WTC11 (cell line): ENCODE measurements around the gene ASAH2B. TPM values are rescaled to one million over a fixed set of nuclear protein-coding genes. Genes with fewer than 3 reads are reported as not detected.
A peak's percentile ranks its signal among the peaks of the same experiment; 100 is the strongest.

Experiments used
- ATAC-seq: fragments of 200-7000 bp; cut with Tn5 transposase; 2 replicates; pipeline ENCODE4 v1.10.0; 2021; ENCODE audit warnings: mild to moderate bottlenecking, moderate library complexity
- CTCF ChIA-PET: fragments of 300-600 bp; sonication (Branson Sonifier 250); formaldehyde crosslinking; loops from one replicate; lab custom pipeline; 2021; ENCODE audit warnings: antibody characterized with exemption; lab: Charles Lee
- POLR2A ChIA-PET: fragments of 350-600 bp; sonication (Branson Sonifier 250); formaldehyde crosslinking; loops from one replicate; lab custom pipeline; 2021; ENCODE audit warnings: antibody characterized with exemption; lab: Charles Lee
- DNase-seq: peaks from one replicate; pipeline ENCODE4 v3.0.0; 2021; ENCODE audit warnings: low spot score
- H3K27ac Mint-ChIP-seq: 2 replicates; pipeline ENCODE4 v1.8.0; 2021; ENCODE audit warnings: mixed read lengths
- H3K27me3 Mint-ChIP-seq: 2 replicates; pipeline ENCODE4 v1.8.0; 2021; ENCODE audit warnings: low read depth, mild to moderate bottlenecking, moderate library complexity, mixed read lengths
- H3K36me3 Mint-ChIP-seq: 2 replicates; pipeline ENCODE4 v1.8.0; 2021; ENCODE audit warnings: mixed read lengths
- H3K4me1 Mint-ChIP-seq: 2 replicates; pipeline ENCODE4 v1.8.0; 2022; ENCODE audit warnings: mixed read lengths
- H3K4me3 Mint-ChIP-seq: 2 replicates; pipeline ENCODE4 v1.8.0; 2021; ENCODE audit warnings: mild to moderate bottlenecking, moderate library complexity, mixed read lengths
- H3K9me3 Mint-ChIP-seq: 2 replicates; pipeline ENCODE4 v1.8.0; 2021; ENCODE audit warnings: mixed read lengths
- ATF1 ChIP-seq: sonication (generic); formaldehyde crosslinking; IDR thresholded peaks from 2 replicates; pipeline ENCODE4 v1.8.1; 2023; ENCODE audit warnings: mild to moderate bottlenecking, moderate library complexity, missing genetic modification reagents
- CBFB ChIP-seq: sonication (generic); formaldehyde crosslinking; IDR thresholded peaks from 2 replicates; pipeline ENCODE4 v1.8.1; 2022; ENCODE audit warnings: mild to moderate bottlenecking, low read depth, missing genetic modification reagents
- FOXJ3 ChIP-seq: sonication (generic); formaldehyde crosslinking; IDR thresholded peaks from 2 replicates; pipeline ENCODE4 v1.9.0; 2021; ENCODE audit warnings: missing genetic modification reagents, mild to moderate bottlenecking, borderline replicate concordance
- GABPB1 ChIP-seq: sonication (generic); formaldehyde crosslinking; IDR thresholded peaks from 2 replicates; pipeline ENCODE4 v1.8.1; 2023; ENCODE audit warnings: mild to moderate bottlenecking, missing genetic modification reagents
- HMGA2 ChIP-seq: fragments of 250-450 bp; sonication (Bioruptor Pico); IDR thresholded peaks from 2 replicates; pipeline ENCODE4 v1.4.0; 2021; ENCODE audit warnings: mild to moderate bottlenecking, moderate library complexity
- IRF2 ChIP-seq: sonication (generic); formaldehyde crosslinking; IDR thresholded peaks from 2 replicates; pipeline ENCODE4 v1.8.0; 2022; ENCODE audit warnings: low read depth, missing genetic modification reagents, borderline replicate concordance
- JUN ChIP-seq: sonication (generic); formaldehyde crosslinking; IDR thresholded peaks from 2 replicates; pipeline ENCODE4 v1.8.0; 2023; ENCODE audit warnings: mild to moderate bottlenecking, missing genetic modification reagents
- NFATC4 ChIP-seq: fragments of 250-450 bp; sonication (Bioruptor Pico); IDR thresholded peaks from 2 replicates; pipeline ENCODE4 v1.9.0; 2021; ENCODE audit warnings: mild to moderate bottlenecking
- NR2C2 ChIP-seq: sonication (generic); formaldehyde crosslinking; IDR thresholded peaks from 2 replicates; pipeline ENCODE4 v1.8.0; 2022; ENCODE audit warnings: mild to moderate bottlenecking, missing genetic modification reagents
- TEAD1 ChIP-seq: sonication (generic); formaldehyde crosslinking; IDR thresholded peaks from 2 replicates; pipeline ENCODE4 v1.8.0; 2022; ENCODE audit warnings: mild to moderate bottlenecking, missing genetic modification reagents
- ZNF219 ChIP-seq: sonication (generic); formaldehyde crosslinking; IDR thresholded peaks from 2 replicates; pipeline ENCODE4 v1.8.0; 2023; ENCODE audit warnings: missing genetic modification reagents, mild to moderate bottlenecking, borderline replicate concordance
- ZNF396 ChIP-seq: fragments of 250-450 bp; sonication (Bioruptor Pico); IDR thresholded peaks from 2 replicates; pipeline ENCODE4 v1.8.0; 2021; ENCODE audit warnings: mild to moderate bottlenecking, moderate library complexity, borderline replicate concordance
- total RNA-seq: library from RNA; stranded (reverse); gene quantifications from 3 replicates; pipeline ENCODE4 v1.2.3, GENCODE V29; 2021
- TF ChIP-seq, protein P1 (sequence below): fragments of 250-450 bp; sonication (Bioruptor Pico); IDR thresholded peaks from 2 replicates; pipeline ENCODE4 v1.8.0; 2021; ENCODE audit warnings: mild to moderate bottlenecking
- TF ChIP-seq, protein P2 (sequence below): sonication (generic); formaldehyde crosslinking; IDR thresholded peaks from 2 replicates; pipeline ENCODE4 v1.8.1; 2023; ENCODE audit warnings: mild to moderate bottlenecking, missing genetic modification reagents, moderate library complexity
- TF ChIP-seq, protein P3 (sequence below): fragments of 250-450 bp; sonication (Bioruptor Pico); IDR thresholded peaks from 2 replicates; pipeline ENCODE4 v1.9.0; 2021; ENCODE audit warnings: mild to moderate bottlenecking
- TF ChIP-seq, protein P4 (sequence below): sonication (generic); formaldehyde crosslinking; IDR thresholded peaks from 2 replicates; pipeline ENCODE4 v1.8.0; 2022; ENCODE audit warnings: mild to moderate bottlenecking, missing genetic modification reagents
- TF ChIP-seq, protein P5 (sequence below): sonication (generic); formaldehyde crosslinking; IDR thresholded peaks from 2 replicates; pipeline ENCODE4 v1.8.1; 2022; ENCODE audit warnings: low read depth, mild to moderate bottlenecking, moderate library complexity, missing genetic modification reagents, borderline replicate concordance
- TF ChIP-seq, protein P6 (sequence below): sonication (generic); formaldehyde crosslinking; IDR thresholded peaks from 2 replicates; pipeline ENCODE4 v1.8.1; 2023; ENCODE audit warnings: mild to moderate bottlenecking, moderate library complexity, missing genetic modification reagents
- TF ChIP-seq, protein P7 (sequence below): sonication (generic); formaldehyde crosslinking; conservative IDR thresholded peaks from 2 replicates; pipeline ENCODE4 v1.8.1; 2022; ENCODE audit warnings: mild to moderate bottlenecking, missing genetic modification reagents

ASAH2B gene
- total RNA-seq, 1 experiment from 2014 or later: 5.7 TPM

DNA sequence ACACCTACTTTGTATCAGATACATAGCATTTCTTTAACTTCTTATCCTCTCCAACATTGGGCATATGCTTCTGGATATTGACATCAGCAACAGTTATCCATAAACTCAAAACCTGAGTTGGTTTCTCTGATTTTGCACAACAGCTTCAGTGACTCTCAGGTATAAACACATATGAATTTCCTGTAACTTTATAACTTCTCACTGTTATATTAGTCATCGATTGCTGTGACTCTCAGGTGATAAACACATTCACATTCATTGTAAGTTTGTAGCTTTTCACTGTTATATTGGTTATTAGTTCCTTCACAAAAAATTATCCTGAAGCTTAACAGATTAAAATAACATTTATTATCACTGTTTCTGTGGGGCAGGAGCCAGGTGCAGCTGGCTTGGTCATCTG, 57.0 kb downstream of the ASAH2B start:
- ATAC-seq (no peak), DNase-seq (no peak)
- TF ChIP-seq ZNF219 (no peak), JUN (CRISPR knock-in tag) (no peak), HMGA2 (CRISPR knock-in tag) (no peak)
- TF ChIP-seq, protein P1, sequence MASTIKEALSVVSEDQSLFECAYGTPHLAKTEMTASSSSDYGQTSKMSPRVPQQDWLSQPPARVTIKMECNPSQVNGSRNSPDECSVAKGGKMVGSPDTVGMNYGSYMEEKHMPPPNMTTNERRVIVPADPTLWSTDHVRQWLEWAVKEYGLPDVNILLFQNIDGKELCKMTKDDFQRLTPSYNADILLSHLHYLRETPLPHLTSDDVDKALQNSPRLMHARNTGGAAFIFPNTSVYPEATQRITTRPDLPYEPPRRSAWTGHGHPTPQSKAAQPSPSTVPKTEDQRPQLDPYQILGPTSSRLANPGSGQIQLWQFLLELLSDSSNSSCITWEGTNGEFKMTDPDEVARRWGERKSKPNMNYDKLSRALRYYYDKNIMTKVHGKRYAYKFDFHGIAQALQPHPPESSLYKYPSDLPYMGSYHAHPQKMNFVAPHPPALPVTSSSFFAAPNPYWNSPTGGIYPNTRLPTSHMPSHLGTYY (CRISPR knock-in tag): no peak
- peaks cover 21% of the 10 kb centered on the region for H3K9me3 Mint-ChIP-seq
- ChIA-PET CTCF (no interaction called here), POLR2A (no interaction called here)
- H3K27ac Mint-ChIP-seq: no peak overlapping the region
- no peaks in the 10 kb centered on the region for H3K27me3 Mint-ChIP-seq
- H3K4me3 Mint-ChIP-seq: no peak overlapping the region
- no peaks in the 10 kb centered on the region; the same call in 1 of the 2 replicates for H3K4me1 Mint-ChIP-seq
- H3K36me3 Mint-ChIP-seq: no peaks in the 10 kb centered on the region

DNA sequence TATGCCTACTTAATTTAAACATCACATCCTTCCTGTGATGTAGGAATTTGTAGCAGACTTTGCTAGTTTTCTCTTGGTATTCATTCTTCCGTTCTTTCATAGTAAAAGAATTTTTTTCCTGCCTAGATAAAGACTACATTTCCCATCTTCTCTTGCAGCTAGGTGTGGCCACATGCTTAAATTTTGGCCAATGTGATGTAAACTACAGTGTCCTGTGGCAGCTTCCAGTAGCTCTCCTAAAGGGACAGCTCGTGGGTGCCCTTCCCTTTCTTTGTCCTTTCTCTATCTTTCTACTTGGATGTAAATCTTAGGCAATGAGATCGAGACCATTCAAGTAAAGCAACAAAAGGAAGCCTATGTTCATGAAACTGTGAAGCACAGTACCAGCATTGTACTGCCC, 58.6 kb downstream of the ASAH2B start:
- H3K9me3 Mint-ChIP-seq: peaks cover 21% of the 10 kb centered on the region
- ATAC-seq (peak; percentile 75), DNase-seq (no peak)
- H3K4me3 Mint-ChIP-seq: no peak overlapping the region
- no peak overlapping the region for H3K27ac Mint-ChIP-seq
- no peaks in the 10 kb centered on the region; the same call in 1 of the 2 replicates for H3K4me1 Mint-ChIP-seq
- no peaks in the 10 kb centered on the region for H3K27me3 Mint-ChIP-seq
- TF ChIP-seq, protein P2, sequence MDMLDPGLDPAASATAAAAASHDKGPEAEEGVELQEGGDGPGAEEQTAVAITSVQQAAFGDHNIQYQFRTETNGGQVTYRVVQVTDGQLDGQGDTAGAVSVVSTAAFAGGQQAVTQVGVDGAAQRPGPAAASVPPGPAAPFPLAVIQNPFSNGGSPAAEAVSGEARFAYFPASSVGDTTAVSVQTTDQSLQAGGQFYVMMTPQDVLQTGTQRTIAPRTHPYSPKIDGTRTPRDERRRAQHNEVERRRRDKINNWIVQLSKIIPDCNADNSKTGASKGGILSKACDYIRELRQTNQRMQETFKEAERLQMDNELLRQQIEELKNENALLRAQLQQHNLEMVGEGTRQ (CRISPR knock-in tag): peak; percentile 62
- TF ChIP-seq TEAD1 (CRISPR knock-in tag): no peak
- TF ChIP-seq, protein P3, sequence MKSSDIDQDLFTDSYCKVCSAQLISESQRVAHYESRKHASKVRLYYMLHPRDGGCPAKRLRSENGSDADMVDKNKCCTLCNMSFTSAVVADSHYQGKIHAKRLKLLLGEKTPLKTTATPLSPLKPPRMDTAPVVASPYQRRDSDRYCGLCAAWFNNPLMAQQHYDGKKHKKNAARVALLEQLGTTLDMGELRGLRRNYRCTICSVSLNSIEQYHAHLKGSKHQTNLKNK (CRISPR knock-in tag): no peak
- no peak for TF ChIP-seq GABPB1 (CRISPR knock-in tag)
- TF ChIP-seq FOXJ3 (CRISPR knock-in tag): no peak
- TF ChIP-seq, protein P4, sequence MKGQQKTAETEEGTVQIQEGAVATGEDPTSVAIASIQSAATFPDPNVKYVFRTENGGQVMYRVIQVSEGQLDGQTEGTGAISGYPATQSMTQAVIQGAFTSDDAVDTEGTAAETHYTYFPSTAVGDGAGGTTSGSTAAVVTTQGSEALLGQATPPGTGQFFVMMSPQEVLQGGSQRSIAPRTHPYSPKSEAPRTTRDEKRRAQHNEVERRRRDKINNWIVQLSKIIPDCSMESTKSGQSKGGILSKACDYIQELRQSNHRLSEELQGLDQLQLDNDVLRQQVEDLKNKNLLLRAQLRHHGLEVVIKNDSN (CRISPR knock-in tag): peak; percentile 37; the same call in 1 of the 2 replicates
- CTCF ChIA-PET: no interaction called here
- H3K36me3 Mint-ChIP-seq: no peaks in the 10 kb centered on the region
- POLR2A ChIA-PET: interaction anchor here (0.5 to 1.0 kb wide), 2 partner anchors 10 to 189 kb away, joined by 3 to 6 read pairs; no protein-coding TSS in a partner anchor

DNA sequence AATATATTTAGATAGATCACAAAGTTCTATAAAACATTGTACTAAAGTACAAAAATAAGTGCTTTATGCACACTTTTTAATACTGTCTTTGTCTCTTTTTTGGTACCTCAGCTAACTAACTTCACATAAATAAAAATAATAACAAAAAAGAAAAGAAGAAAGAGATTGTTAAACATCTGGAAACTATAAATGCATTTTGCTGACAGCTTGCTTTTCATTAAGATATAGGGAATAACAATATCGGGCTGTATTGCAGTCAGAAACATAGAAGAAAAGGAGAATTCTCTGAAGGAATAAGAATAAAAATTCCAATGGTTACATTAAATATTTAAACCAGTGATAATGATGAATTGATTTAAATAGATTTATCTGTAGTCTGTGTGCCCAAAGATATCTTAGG, 59.9 kb downstream of the ASAH2B start:
- Mint-ChIP-seq H3K9me3 (peaks cover 21% of the 10 kb centered on the region), H3K4me1 (peaks cover 5% of the 10 kb centered on the region), H3K27me3 (no peaks in the 10 kb centered on the region), H3K27ac (no peak overlapping the region), H3K4me3 (no peak overlapping the region), H3K36me3 (no peaks in the 10 kb centered on the region)
- ChIA-PET POLR2A (no interaction called here), CTCF (no interaction called here)
- no peak for DNase-seq
- no peak for ATAC-seq
- TF ChIP-seq CBFB (CRISPR knock-in tag) (no peak), IRF2 (CRISPR knock-in tag) (no peak), NR2C2 (no peak), NFATC4 (no peak), ATF1 (CRISPR knock-in tag) (no peak), ZNF396 (no peak)
- TF ChIP-seq, protein P5, sequence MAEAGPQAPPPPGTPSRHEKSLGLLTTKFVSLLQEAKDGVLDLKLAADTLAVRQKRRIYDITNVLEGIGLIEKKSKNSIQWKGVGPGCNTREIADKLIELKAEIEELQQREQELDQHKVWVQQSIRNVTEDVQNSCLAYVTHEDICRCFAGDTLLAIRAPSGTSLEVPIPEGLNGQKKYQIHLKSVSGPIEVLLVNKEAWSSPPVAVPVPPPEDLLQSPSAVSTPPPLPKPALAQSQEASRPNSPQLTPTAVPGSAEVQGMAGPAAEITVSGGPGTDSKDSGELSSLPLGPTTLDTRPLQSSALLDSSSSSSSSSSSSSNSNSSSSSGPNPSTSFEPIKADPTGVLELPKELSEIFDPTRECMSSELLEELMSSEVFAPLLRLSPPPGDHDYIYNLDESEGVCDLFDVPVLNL (CRISPR knock-in tag): no peak
- TF ChIP-seq, protein P1 (CRISPR knock-in tag): no peak
- TF ChIP-seq, protein P6, sequence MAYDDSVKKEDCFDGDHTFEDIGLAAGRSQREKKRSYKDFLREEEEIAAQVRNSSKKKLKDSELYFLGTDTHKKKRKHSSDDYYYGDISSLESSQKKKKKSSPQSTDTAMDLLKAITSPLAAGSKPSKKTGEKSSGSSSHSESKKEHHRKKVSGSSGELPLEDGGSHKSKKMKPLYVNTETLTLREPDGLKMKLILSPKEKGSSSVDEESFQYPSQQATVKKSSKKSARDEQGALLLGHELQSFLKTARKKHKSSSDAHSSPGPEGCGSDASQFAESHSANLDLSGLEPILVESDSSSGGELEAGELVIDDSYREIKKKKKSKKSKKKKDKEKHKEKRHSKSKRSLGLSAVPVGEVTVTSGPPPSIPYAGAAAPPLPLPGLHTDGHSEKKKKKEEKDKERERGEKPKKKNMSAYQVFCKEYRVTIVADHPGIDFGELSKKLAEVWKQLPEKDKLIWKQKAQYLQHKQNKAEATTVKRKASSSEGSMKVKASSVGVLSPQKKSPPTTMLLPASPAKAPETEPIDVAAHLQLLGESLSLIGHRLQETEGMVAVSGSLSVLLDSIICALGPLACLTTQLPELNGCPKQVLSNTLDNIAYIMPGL: no peak
- TF ChIP-seq, protein P7, sequence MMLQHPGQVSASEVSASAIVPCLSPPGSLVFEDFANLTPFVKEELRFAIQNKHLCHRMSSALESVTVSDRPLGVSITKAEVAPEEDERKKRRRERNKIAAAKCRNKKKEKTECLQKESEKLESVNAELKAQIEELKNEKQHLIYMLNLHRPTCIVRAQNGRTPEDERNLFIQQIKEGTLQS (CRISPR knock-in tag): no peak
